Kidney capillary endothelial cell (primary cell): ENCODE data around the gene SNRPF.
"Not testable (repeated sequence)": the region's sequence is repeated elsewhere in the genome, so short reads cannot be mapped to it uniquely, and the experiment has no call there.

Source experiments
- DNase-seq: peaks from one replicate; pipeline ENCODE4 v3.0.0-alpha.2; 2018; ENCODE audit warnings: low spot score

SNRPF gene

GRCh38 chr12:95858451-95859343, at the start of gene SNRPF:
Gene SNRPF, plus strand, starts transcription at chr12:95858952. Its CDS starts 122 bp downstream, at chr12:95859074.
- peak; percentile 97 for DNase-seq

DNA sequence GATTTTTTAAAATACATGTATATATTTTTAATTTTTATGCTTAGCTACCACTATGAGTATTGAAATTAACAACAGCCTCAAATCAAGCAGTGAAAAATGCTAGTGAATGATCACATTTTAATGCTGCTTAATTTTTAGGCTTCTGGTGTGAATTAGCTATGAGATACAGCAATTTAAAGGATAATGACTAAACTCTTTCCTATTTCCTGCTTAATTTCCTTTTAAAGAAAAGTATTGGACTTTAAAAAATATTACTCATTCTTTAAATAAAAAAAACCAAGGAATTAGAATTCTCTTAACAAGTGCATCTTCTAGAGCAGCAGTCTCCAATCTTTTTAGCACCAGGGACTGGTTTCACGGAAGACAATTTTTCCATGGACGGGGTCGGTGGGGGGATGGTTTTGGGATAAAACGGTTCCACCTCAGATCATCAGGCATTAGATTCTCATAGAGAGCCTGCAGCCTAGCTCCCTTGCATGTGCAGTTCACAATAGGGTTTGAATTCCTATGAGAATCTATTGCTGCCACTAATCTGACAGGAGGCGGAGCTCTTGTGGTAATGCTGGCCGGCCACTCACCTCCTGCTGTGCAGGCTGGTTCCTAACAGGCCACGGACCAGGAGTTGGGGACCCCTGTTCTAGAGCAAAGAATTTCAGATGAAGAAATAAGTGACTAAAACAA, 49.6 kb upstream of the SNRPF start:
- no peak for DNase-seq

- DNase-seq: no peak
Observed at GRCh38 chr12:95810411-95810810, 48.3 kb upstream of the SNRPF start.

- not testable (repeated sequence) for DNase-seq
Observed at GRCh38 chr12:95812155-95812554, 46.6 kb upstream of the SNRPF start.

DNA sequence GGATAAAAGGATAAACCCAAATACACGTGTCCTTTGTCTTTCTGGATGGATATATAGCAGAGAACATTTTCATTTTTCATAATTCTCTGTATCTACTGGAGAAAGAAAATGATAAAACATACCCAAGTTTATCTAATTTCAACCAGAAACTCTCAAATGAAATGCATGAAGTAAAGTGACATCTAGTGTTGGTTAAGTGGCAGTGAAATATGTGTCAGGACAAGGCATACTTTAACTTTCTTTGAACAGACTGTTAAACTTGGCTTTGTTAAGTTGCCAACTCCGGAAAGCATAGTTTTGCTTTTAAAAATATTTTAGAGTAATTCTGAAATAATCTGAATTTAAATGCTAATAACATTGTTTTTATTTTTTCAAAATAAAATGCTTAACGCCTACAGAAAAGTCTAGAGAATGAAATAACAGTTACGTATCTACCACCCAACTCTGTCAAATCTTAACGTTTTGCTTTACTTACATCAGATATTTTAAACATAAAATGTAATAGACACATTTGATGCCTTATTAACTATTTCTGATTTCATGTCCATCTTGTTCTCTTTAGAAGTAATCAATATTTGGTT, 43.0 kb upstream of the SNRPF start:
- no peak for DNase-seq

DNA sequence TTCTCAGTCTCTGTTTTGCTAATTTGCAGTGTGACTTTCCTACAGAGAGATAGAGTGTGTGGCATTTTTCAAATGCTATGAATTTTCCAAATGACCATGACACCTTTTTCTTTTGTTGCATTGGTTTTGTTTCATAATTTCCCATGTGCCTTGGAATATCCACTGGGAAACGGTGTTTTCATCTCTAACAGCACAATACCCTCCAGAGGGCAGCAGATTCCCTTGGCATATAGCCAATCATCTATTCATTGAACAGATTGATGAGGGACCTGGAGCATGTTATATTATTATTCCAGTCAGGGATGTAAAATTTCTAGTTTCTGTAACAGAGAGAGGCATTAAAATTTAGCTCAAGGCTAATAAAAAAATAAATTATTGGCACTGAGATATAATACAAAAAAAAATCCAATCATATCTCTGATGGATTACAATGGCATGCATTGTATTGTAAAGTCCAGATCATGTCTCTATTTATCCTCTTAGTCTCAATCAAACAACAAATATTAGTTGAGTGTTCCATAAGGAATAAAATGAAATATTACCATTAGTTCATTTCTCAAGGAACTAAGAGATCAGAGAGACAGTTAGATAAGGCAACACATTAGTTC, 38.6 kb upstream of the SNRPF start:
- DNase-seq: no peak

DNA sequence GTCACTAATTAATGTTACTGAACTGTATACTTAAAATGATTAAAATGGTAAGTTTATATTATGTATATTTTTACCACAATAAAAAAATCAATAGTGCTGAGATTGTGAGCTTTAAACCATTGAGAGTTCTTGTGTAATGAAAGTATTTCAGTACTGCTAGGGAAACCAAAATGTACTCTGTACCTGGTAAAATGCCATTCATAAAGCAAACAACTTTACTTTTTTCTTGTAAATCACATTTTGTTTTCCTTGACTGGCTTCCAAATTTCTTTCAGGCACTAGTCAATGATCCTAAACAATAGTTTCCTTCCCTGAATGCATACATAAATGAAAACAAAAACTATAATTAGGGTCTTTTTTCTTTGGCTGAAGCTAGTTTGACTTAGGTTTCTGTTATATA, 29.4 kb upstream of the SNRPF start:
- no peak for DNase-seq

DNA sequence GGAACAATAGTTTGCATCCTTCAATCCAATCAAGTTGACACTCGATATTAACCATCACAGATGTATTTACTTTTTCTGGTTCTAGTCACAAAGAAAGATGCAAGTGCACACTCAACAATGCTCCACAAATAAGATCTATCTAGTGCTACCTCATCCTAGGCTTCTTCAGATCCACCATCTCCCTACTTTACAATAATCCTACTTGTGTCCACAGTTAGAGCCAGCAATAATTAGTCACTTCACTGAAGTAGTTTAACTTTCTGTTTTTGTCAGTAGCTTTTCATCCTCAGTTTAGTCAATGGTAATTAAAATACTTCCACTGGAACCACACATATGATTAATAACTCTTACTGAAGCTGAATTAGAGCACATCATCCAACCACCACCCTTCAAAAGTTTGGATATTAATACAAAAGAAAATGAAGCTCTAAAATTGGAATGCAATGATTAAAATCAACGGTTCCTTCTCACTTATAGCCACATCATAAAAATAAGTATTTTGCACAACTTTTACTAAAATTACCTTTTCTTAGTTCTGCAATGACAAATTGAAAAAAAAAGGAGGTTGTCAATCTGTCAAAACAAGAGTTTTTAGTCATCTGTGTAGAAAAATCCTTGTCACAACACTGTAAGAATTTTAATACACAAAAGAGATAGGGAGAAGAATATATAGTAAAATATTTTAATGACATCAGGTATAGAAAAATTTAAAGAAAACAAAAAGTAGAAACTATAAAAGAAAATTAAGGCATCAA, 28.2 kb upstream of the SNRPF start:
- no peak for DNase-seq

GRCh38 chr12:95834572-95834971, 24.2 kb upstream of the SNRPF start:
- no peak for DNase-seq

GRCh38 chr12:95836185-95836609, 22.6 kb upstream of the SNRPF start:
- DNase-seq: peak; percentile 80

- no peak for DNase-seq
Observed at GRCh38 chr12:95836630-95837239, 22.0 kb upstream of the SNRPF start.

- DNase-seq: no peak
Observed at GRCh38 chr12:95837240-95838038, 21.3 kb upstream of the SNRPF start.

- no peak for DNase-seq
Observed at GRCh38 chr12:95838125-95838524, 20.6 kb upstream of the SNRPF start.

DNA sequence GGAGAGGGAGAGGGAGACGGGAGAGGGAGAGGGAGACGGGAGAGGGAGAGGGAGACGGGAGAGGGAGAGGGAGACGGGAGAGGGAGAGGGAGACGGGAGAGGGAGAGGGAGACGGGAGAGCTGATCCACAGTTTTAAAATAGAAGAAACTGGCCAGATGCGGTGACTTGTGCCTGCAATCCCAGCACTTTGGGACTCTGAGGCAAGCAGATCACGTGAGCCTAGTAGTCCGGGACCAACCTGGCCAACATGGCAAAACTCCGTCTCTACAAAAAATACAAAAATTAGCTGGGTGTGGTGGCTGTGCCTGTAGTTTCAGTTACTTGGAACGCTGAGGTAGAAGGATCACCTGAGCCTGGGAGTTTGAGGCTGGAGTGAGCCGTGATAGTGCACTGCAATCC, 16.3 kb upstream of the SNRPF start:
- DNase-seq: not testable (repeated sequence)

DNA sequence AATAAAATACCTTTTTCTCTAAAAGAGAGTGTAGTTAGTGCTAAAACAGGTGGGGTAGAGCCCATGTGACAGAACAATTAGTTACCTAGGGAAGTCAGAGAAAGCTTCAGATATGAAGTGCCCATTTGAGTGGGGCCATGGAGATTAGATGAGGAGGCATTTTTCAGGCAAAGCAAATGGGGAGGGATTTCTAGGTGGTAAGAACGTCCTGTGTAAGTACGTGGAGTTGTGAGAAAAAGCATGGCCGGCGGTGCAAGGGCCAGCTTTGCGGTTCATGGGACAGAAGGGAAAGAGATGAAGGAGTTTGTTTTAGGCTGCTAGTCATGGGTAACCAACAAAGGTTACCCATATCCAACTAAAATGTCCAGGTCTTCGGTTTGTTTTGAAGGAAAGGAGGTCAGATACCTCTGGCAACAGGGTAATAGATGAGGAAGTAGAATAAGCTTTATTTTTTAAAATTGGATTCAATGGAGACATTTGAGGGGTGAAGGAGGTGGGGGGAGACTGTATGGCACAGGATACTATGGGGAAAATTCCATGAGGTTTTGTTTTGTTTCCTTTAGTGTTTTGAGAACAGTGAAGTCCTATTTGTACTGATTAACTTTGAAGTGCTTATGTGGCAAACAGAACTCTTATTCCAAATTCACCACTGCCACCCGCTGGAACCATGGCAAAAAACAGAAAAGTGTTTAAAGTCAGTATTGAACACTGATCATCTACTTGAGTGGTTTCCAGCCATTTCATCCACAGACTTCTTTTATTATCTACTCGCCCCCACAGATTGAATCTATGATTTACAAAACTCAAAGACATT, 10.0 kb upstream of the SNRPF start:
- peak; percentile 18 for DNase-seq

DNA sequence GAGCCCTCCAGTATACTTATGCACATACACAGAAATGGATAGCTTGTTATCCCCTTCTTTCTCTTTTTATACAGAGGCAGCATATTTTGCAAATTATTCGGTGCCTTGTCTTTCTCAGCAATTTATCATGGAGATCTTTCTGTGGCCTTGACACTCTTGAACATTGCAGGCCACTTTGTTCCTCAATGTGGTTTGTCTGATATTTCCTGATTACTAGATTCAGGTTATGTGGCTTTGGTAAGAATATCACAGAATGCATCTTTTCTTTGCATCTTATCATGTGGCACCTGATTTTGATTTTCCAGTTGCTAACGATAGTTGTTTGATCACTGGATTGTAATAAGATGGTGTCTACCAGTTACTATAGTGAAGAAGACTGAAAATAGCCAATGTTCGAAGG, 7.1 kb upstream of the SNRPF start:
- no peak for DNase-seq

DNA sequence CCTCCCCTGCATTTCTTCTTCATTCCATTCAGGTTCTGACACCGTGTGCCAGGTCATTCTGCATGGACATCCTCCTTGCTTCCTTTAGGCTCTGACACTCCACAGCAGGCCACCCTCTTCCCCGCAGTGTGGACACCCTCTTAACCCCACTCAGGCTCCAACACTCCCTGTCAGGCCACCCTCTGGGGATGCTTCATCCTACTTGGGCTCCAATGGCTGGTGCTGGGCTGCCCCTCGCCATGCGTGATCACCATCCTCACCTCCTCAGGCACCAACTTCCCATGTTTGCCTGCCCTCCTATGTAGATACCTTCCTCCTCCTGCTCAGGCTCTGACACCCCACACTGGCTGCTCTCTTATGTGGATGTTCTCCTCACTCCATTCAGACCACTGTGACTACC, 6.6 kb upstream of the SNRPF start:
- no peak for DNase-seq

- DNase-seq: no peak
Observed at GRCh38 chr12:95857156-95857555, 1.6 kb upstream of the SNRPF start.

GRCh38 chr12:95857799-95858198, 953 bp upstream of the SNRPF start:
- no peak for DNase-seq
